K562 (cell line): ENCODE measurements around the gene HYAL3. TPM values are rescaled to one million over a fixed set of nuclear protein-coding genes. Genes with fewer than 3 reads are reported as not detected.
A peak's percentile ranks its signal among the peaks of the same experiment; 100 is the strongest.

Experiments
- ARID4B ChIP-seq: sonication (generic); formaldehyde crosslinking; IDR thresholded peaks from 2 replicates; pipeline ENCODE4 v1.8.0; 2022; ENCODE audit warnings: mild to moderate bottlenecking, missing genetic modification reagents
- ATF2 ChIP-seq: sonication (generic); formaldehyde crosslinking; IDR thresholded peaks from 2 replicates; pipeline ENCODE4 v1.8.1; 2022; ENCODE audit warnings: missing genetic modification reagents
- ATF7 ChIP-seq: fragments of 450-650 bp; IDR thresholded peaks from 2 replicates; pipeline ENCODE4 v1.7.1; 2014; ENCODE audit warnings: mild to moderate bottlenecking, moderate library complexity
- BMI1 ChIP-seq: fragments of 150-350 bp; IDR thresholded peaks from 2 replicates; pipeline ENCODE4 v1.6.1; 2014; ENCODE audit warnings: low read length
- HSF4 ChIP-seq: fragments of 250-450 bp; sonication (Bioruptor Pico); IDR thresholded peaks from 2 replicates; pipeline ENCODE4 v2.1.2; 2022; ENCODE audit warnings: mild to moderate bottlenecking, moderate library complexity, borderline replicate concordance
- JUNB ChIP-seq: fragments of 450-650 bp; formaldehyde crosslinking; conservative IDR thresholded peaks from 2 replicates; pipeline ENCODE4 v1.4.0; 2020; ENCODE audit warnings: mild to moderate bottlenecking
- KHSRP ChIP-seq: fragments of 450-650 bp; IDR thresholded peaks from 2 replicates; pipeline ENCODE4 v1.6.1; 2017
- KLF16 ChIP-seq: IDR thresholded peaks from 2 replicates; pipeline ENCODE4 v1.6.1; 2016; ENCODE audit warnings: antibody characterized with exemption
- MAX ChIP-seq: sonication (generic); formaldehyde crosslinking; IDR thresholded peaks from 2 replicates; pipeline ENCODE4 v1.9.0; 2022; ENCODE audit warnings: mild to moderate bottlenecking, missing genetic modification reagents
- RHOXF2B ChIP-seq: fragments of 250-450 bp; sonication (Bioruptor Pico); conservative IDR thresholded peaks from 2 replicates; pipeline ENCODE4 v1.5.1; 2021
- SIRT6 ChIP-seq: IDR thresholded peaks from one replicate; pipeline ENCODE4 v1.6.1; 2012; ENCODE audit warnings: low read depth, mild to moderate bottlenecking, control low read depth, inconsistent platforms, low read length, moderate library complexity
- STAG1 ChIP-seq: sonication (generic); formaldehyde crosslinking; IDR thresholded peaks from 2 replicates; pipeline ENCODE4 v1.5.0; 2020; ENCODE audit warnings: missing genetic modification reagents, borderline replicate concordance
- TBP ChIP-seq: optimal IDR thresholded peaks from 2 replicates; pipeline ENCODE3; 2011; ENCODE audit warnings: low read depth, low read length, improper control_type of control experiment
- ZBTB11 ChIP-seq, 3 experiments: fragments of 200-800 bp in 1 of 3; fragments of 250-450 bp in 1 of 3; fragments of 450-650 bp in 1 of 3; sonication (Bioruptor Pico) in 1 of 3; sonication (Bioruptor generic) in 1 of 3; formaldehyde crosslinking in 1 of 3; IDR thresholded peaks; 2 replicates each; pipeline versions ENCODE4 v1.6.1 to v1.8.0; 2016 to 2022; ENCODE audit warnings: mild to moderate bottlenecking in 2 of 3, missing genetic modification characterization in 2 of 3, missing compliant biosample characterization in 1 of 3, moderate library complexity in 1 of 3
- ZNF561 ChIP-seq: fragments of 450-650 bp; formaldehyde crosslinking; conservative IDR thresholded peaks from 2 replicates; pipeline ENCODE4 v1.4.0; 2020; ENCODE audit warnings: mild to moderate bottlenecking, moderate library complexity
- ZNF696 ChIP-seq: fragments of 250-450 bp; sonication (Bioruptor Pico); conservative IDR thresholded peaks from 2 replicates; pipeline ENCODE4 v1.4.0; 2020; ENCODE audit warnings: mild to moderate bottlenecking, moderate library complexity
- ZNF75A ChIP-seq: fragments of 450-650 bp; formaldehyde crosslinking; IDR thresholded peaks from 2 replicates; pipeline ENCODE4 v1.4.0; 2020; ENCODE audit warnings: mild to moderate bottlenecking
- ZNF764 ChIP-seq: fragments of 250-450 bp; sonication (Bioruptor Pico); IDR thresholded peaks from 2 replicates; pipeline ENCODE4 v1.4.0; 2020; ENCODE audit warnings: low read depth, mild to moderate bottlenecking, moderate library complexity
- polyA plus RNA-seq, 8 experiments: library from polyadenylated mRNA; depleted of rRNA in 4 of 8; stranded (reverse) in 5 of 8; unstranded in 3 of 8; fragments of >200 nt; fragmentation: Nextera tagmentation in 2 of 8; fragmentation: Illumina TruSeq in 1 of 8; extraction: Ambion mirVana in 2 of 8; extraction: Trizol in 1 of 8; gene quantifications; 2 replicates each; pipeline versions ENCODE4 v1.2.1 to v1.2.3, GENCODE V29; 2011 to 2014; ENCODE audit warnings: inconsistent platforms in 1 of 8, missing spikeins in 1 of 8
- total RNA-seq, 7 experiments: library from RNA; depleted of rRNA in 6 of 7; stranded (reverse); fragments of >200 nt in 6 of 7; fragmentation: Illumina TruSeq in 2 of 7; extraction: Trizol in 2 of 7; gene quantifications; 2 replicates each; pipeline versions ENCODE4 v1.2.1 to v1.2.3, GENCODE V29; 2011 to 2021; ENCODE audit warnings: low replicate concordance in 1 of 7

HYAL3 gene
- total and polyA plus RNA-seq, 9 of the 15 experiments (the other 6 are each of a cell fraction or from before 2014, with no cell fraction given): 0.38 to 9.1 (median 6.8) TPM

DNA sequence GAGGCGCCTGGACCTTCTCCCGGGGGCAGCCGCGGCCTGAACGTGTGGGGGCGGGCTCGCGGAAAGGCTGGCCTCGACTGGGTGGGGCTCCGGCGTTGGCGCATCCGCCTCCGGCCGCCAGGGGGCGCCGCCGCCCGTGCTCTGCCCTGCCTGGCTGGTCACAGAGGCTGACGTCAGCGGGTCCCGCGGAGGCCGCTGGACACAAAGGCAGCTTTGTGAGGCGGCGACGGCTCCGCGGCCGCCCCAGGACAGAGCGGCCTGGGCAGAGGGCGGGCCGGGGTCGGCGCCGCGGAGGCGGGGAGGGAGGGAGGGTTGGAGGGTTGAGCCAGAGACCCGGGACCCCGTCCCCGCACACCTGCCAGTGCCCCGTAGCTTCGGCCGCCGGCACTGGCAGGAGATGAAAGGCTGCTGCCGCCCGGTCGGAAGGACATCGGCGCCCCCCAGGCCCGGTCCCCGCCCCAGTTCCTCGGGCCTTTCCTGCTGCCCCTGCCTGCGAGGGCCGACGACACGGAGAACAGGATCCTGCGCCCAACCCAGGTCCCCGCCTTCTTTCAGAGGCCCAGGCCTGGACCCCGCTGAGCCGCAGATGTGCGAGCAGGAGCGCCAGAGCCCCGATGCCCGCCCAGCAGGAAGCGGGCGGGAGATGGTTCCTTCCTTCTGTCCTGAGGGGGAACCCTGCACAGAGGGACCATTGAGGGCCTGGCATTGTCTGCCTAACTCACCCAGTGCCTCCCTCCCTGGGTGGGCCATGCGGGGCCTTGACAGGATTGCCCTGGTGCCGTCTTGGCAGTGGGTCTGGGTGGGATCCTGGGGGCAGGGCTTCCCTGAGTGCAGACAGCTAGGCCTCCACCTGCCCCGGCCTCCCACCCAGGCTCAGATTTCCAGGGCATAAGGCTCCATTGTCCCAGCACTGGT, 38.9 kb downstream of the HYAL3 start (continued):
- TF ChIP-seq ZBTB11 (CRISPR knock-in tag; IDR thresholded peaks at IDR 0.05) (no peak), KHSRP (no peak), TBP (peak; percentile 37), STAG1 (CRISPR knock-in tag) (peak; percentile 54; the same call in 1 of the 2 replicates), ATF2 (CRISPR knock-in tag) (peak; percentile 89), JUNB (CRISPR knock-in tag) (no peak), ATF7 (peak; percentile 97), ZNF764 (CRISPR knock-in tag) (no peak), RHOXF2B (CRISPR knock-in tag) (no peak), HSF4 (CRISPR knock-in tag) (no peak), SIRT6 (no peak), ARID4B (CRISPR knock-in tag) (peak; percentile 20; the same call in 1 of the 2 replicates), ZNF75A (no peak), BMI1 (no peak), MAX (CRISPR knock-in tag) (peak; percentile 31; the same call in 1 of the 2 replicates), KLF16 (peak; percentile 31; the same call in 1 of the 2 replicates), ZNF561 (CRISPR knock-in tag) (no peak), ZNF696 (CRISPR knock-in tag) (no peak)
